K562 (cell line): Measurements from ENCODE around the gene RAI1. TPM values are rescaled to one million over a fixed set of nuclear protein-coding genes. Genes with fewer than 3 reads are reported as not detected.

ENCODE experiments used
- ARHGAP35 ChIP-seq: fragments of 450-650 bp; IDR thresholded peaks from 2 replicates; pipeline ENCODE4 v1.6.1; 2018; ENCODE audit not compliant: partially characterized antibody
- COPS2 ChIP-seq: fragments of 450-650 bp; conservative IDR thresholded peaks from 2 replicates; pipeline ENCODE4 v1.6.1; 2016; ENCODE audit warnings: mild to moderate bottlenecking, moderate library complexity
- ILK ChIP-seq: fragments of 450-650 bp; IDR thresholded peaks from 2 replicates; pipeline ENCODE4 v1.6.1; 2016; ENCODE audit warnings: missing genetic modification characterization, low read depth, mild to moderate bottlenecking, missing compliant biosample characterization, moderate library complexity, borderline replicate concordance
- PKNOX1 ChIP-seq: fragments of 450-650 bp; IDR thresholded peaks from 2 replicates; pipeline ENCODE4 v1.6.1; 2016
- RBM25 ChIP-seq: fragments of 200-400 bp; formaldehyde crosslinking; IDR thresholded peaks from 2 replicates; pipeline ENCODE4 v1.6.1; 2018; ENCODE audit warnings: low read length, low read depth, moderate library complexity; ENCODE audit not compliant: severe bottlenecking
- RERE ChIP-seq: sonication (generic); formaldehyde crosslinking; IDR thresholded peaks from 2 replicates; pipeline ENCODE4 v1.8.0; 2023; ENCODE audit warnings: missing genetic modification reagents, mild to moderate bottlenecking, borderline replicate concordance
- SRF ChIP-seq, 2 experiments: fragments of 250-450, 450-650 bp in 1 of 2; sonication (Bioruptor Pico) in 1 of 2; sonication (generic) in 1 of 2; formaldehyde crosslinking; IDR thresholded peaks; 2 replicates each; pipeline versions ENCODE4 v1.5.0 to v1.5.1; 2020 to 2022; ENCODE audit warnings: mild to moderate bottlenecking in 1 of 2, missing genetic modification reagents in 1 of 2
- SRSF9 ChIP-seq: fragments of 200-400 bp; formaldehyde crosslinking; IDR thresholded peaks from 2 replicates; pipeline ENCODE4 v1.6.1; 2017; ENCODE audit warnings: low read depth, low read length, borderline replicate concordance
- ZC3H4 ChIP-seq: sonication (generic); formaldehyde crosslinking; IDR thresholded peaks from 2 replicates; pipeline ENCODE4 v1.9.0; 2021; ENCODE audit warnings: missing genetic modification reagents, borderline replicate concordance
- ZNF212 ChIP-seq: fragments of 450-650 bp; formaldehyde crosslinking; IDR thresholded peaks from 2 replicates; pipeline ENCODE4 v1.4.0; 2020; ENCODE audit warnings: mild to moderate bottlenecking
- polyA plus RNA-seq, 8 experiments: library from polyadenylated mRNA; depleted of rRNA in 4 of 8; stranded (reverse) in 5 of 8; unstranded in 3 of 8; fragments of >200 nt; fragmentation: Nextera tagmentation in 2 of 8; fragmentation: Illumina TruSeq in 1 of 8; extraction: Ambion mirVana in 2 of 8; extraction: Trizol in 1 of 8; gene quantifications; 2 replicates each; pipeline versions ENCODE4 v1.2.1 to v1.2.3, GENCODE V29; 2011 to 2014; ENCODE audit warnings: inconsistent platforms in 1 of 8, missing spikeins in 1 of 8
- total RNA-seq, 7 experiments: library from RNA; depleted of rRNA in 6 of 7; stranded (reverse); fragments of >200 nt in 6 of 7; fragmentation: Illumina TruSeq in 2 of 7; extraction: Trizol in 2 of 7; gene quantifications; 2 replicates each; pipeline versions ENCODE4 v1.2.1 to v1.2.3, GENCODE V29; 2011 to 2021; ENCODE audit warnings: low replicate concordance in 1 of 7

Gene RAI1
- total and polyA plus RNA-seq, 9 of the 15 experiments (the other 6 are each of a cell fraction or from before 2014, with no cell fraction given) = 0.68 to 19.9 (median 5.5) TPM

- TF ChIP-seq PKNOX1 (no peak), ARHGAP35 (no peak), ZNF212 (no peak), RBM25 (no peak), SRF (CRISPR knock-in tag; IDR thresholded peaks at IDR 0.05) (no peak), ZC3H4 (CRISPR knock-in tag) (no peak), ILK (no peak), COPS2 (no peak), RERE (CRISPR knock-in tag) (no peak), SRSF9 (no peak)
These were observed 38.1 kb downstream of the RAI1 start (continued) for GRCh38 chr17:17719199-17719940.
